IPS-15b (cell line): ENCODE measurements around the gene TMED6.

Experiments used
- H3K27me3 ChIP-seq: one replicate; pipeline ENCODE4 v1.6.1; 2013; ENCODE audit warnings: low read length; ENCODE audit not compliant: control insufficient read depth, insufficient read depth
- H3K36me3 ChIP-seq: one replicate; pipeline ENCODE4 v1.6.1; 2013; ENCODE audit warnings: low read length; ENCODE audit not compliant: control insufficient read depth, insufficient read depth
- H3K4me1 ChIP-seq: one replicate; pipeline ENCODE4 v1.6.1; 2013; ENCODE audit warnings: mild to moderate bottlenecking, low read length; ENCODE audit not compliant: control insufficient read depth, insufficient read depth
- H3K4me3 ChIP-seq: one replicate; pipeline ENCODE4 v1.5.1; 2013; ENCODE audit warnings: low read depth, low read length
- H3K9ac ChIP-seq: one replicate; pipeline ENCODE4 v1.6.1; 2013; ENCODE audit warnings: low read depth, mild to moderate bottlenecking, low read length
- H3K9me3 ChIP-seq: one replicate; pipeline ENCODE4 v1.6.1; 2013; ENCODE audit warnings: mild to moderate bottlenecking, low read length; ENCODE audit not compliant: control insufficient read depth, insufficient read depth

TMED6 gene

GRCh38 chr16:69329369-69330285 is 22.0 kb downstream of the TMED6 start:
- Histone ChIP-seq H3K36me3 (peaks cover 45% of the 10 kb centered on the region), H3K27me3 (no peaks in the 10 kb centered on the region), H3K9ac (peak overlapping the region; percentile 51), H3K9me3 (no peaks in the 10 kb centered on the region), H3K4me1 (peaks cover 11% of the 10 kb centered on the region), H3K4me3 (peak overlapping the region; percentile 82)

GRCh38 chr16:69328854-69329316 is 22.7 kb downstream of the TMED6 start:
- Histone ChIP-seq H3K4me3 (peak overlapping the region; percentile 82), H3K9ac (peak overlapping the region; percentile 51), H3K9me3 (no peaks in the 10 kb centered on the region), H3K4me1 (peaks cover 11% of the 10 kb centered on the region), H3K27me3 (no peaks in the 10 kb centered on the region), H3K36me3 (peaks cover 45% of the 10 kb centered on the region)

- Histone ChIP-seq H3K9ac (no peak overlapping the region), H3K4me1 (peaks cover 11% of the 10 kb centered on the region), H3K36me3 (peaks cover 48% of the 10 kb centered on the region), H3K27me3 (no peaks in the 10 kb centered on the region), H3K4me3 (peak overlapping the region; percentile 13), H3K9me3 (no peaks in the 10 kb centered on the region)
Measured at GRCh38 chr16:69327585-69328310, 23.8 kb downstream of the TMED6 start.

DNA sequence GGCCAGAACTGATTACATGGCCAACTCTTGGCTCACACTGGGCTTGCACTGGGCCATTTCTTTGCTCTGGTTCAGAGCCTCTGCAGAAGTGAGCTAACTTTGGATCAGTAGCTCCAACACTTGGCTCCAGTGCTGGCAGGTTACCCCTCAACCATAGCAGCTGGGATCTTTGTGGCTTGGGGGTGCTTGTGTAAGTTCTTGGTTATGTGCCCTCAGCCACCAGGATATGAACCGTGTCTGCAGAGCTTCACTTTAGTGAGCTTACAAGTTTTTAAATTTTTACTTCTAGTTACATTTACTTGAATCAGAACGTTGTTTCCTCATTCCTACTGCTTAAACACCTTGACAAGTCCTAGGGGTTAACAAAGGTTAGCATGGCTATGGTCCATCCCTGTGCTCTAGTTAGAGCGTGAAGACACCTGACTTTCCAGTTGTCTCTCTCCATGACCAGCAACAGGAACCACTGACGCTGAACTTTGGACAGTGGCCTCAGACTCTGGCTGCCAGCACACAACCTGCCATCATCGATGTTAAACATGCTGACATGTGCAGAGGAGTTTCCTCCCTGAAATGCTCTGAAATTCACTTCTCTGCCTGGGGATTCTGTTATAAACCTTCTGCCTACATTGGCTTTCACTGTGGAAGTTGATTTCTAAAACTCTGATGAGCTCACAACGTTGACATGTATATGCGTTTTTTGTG is 25.3 kb downstream of the TMED6 start:
- Histone ChIP-seq H3K9ac (no peak overlapping the region), H3K27me3 (no peaks in the 10 kb centered on the region), H3K36me3 (peaks cover 53% of the 10 kb centered on the region), H3K4me3 (no peak overlapping the region), H3K4me1 (peaks cover 11% of the 10 kb centered on the region), H3K9me3 (no peaks in the 10 kb centered on the region)

- Histone ChIP-seq H3K27me3 (no peaks in the 10 kb centered on the region), H3K36me3 (peaks cover 59% of the 10 kb centered on the region), H3K4me3 (no peak overlapping the region), H3K4me1 (peaks cover 11% of the 10 kb centered on the region), H3K9me3 (no peaks in the 10 kb centered on the region), H3K9ac (no peak overlapping the region)
Measured at GRCh38 chr16:69325784-69326171, 25.8 kb downstream of the TMED6 start.

GRCh38 chr16:69324585-69325253 is 26.9 kb downstream of the TMED6 start:
- no peak overlapping the region for H3K4me3 ChIP-seq
- H3K27me3 ChIP-seq = no peaks in the 10 kb centered on the region
- peaks cover 11% of the 10 kb centered on the region for H3K4me1 ChIP-seq
- no peak overlapping the region for H3K9ac ChIP-seq
- no peaks in the 10 kb centered on the region for H3K9me3 ChIP-seq
- H3K36me3 ChIP-seq = peaks cover 69% of the 10 kb centered on the region

GRCh38 chr16:69324013-69324531 is 27.5 kb downstream of the TMED6 start:
- Histone ChIP-seq H3K4me3 (no peak overlapping the region), H3K4me1 (peaks cover 8% of the 10 kb centered on the region), H3K9me3 (no peaks in the 10 kb centered on the region), H3K27me3 (no peaks in the 10 kb centered on the region), H3K9ac (no peak overlapping the region), H3K36me3 (peaks cover 74% of the 10 kb centered on the region)

DNA sequence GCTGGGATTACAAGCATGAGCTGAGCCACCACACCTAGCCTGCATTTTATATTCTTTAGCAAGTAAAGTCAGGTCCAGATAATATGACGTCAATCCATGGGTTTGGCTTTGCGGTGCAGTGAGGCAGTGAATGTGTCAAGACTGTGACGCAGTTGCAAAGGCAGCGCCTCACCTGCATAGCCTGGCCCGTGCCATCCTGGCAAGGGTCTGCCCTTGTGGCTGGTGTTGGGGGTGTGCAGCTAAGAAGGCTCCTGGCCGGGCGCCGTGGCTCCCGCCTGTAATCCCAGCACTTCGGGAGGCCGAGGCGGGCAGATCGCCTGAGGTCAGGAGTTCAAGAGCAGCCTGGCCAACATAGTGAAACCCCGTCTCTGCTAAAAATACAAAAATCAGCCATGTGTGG is 28.2 kb downstream of the TMED6 start:
- Histone ChIP-seq H3K4me3 (no peak overlapping the region), H3K9me3 (no peaks in the 10 kb centered on the region), H3K9ac (no peak overlapping the region), H3K4me1 (peaks cover 3% of the 10 kb centered on the region), H3K27me3 (no peaks in the 10 kb centered on the region), H3K36me3 (peaks cover 76% of the 10 kb centered on the region)

DNA sequence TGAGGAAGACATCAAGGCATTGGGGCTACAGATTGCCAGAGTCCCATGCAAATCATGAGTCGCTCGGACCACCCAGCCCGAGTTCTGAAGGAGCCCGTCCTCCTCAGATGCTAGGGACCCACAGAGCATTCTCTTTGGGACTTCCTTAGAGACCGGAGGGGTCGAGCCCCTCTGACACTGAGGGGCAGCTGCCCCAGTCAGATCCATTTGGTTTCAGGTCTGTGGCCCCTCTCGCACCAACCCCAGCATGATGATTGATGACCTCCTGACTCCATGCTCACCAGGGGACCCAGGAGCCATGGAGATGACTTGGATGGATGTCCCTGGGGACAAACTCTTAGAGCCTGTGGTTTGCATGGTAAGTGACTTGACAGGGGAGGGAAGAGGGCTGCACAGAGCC is 29.2 kb downstream of the TMED6 start:
- Histone ChIP-seq H3K36me3 (peaks cover 72% of the 10 kb centered on the region), H3K27me3 (no peaks in the 10 kb centered on the region), H3K4me3 (no peak overlapping the region), H3K9ac (no peak overlapping the region), H3K4me1 (no peaks in the 10 kb centered on the region), H3K9me3 (no peaks in the 10 kb centered on the region)

- no peaks in the 10 kb centered on the region for H3K27me3 ChIP-seq
- H3K4me3 ChIP-seq = no peak overlapping the region
- no peaks in the 10 kb centered on the region for H3K4me1 ChIP-seq
- H3K9me3 ChIP-seq = no peaks in the 10 kb centered on the region
- H3K9ac ChIP-seq = no peak overlapping the region
- H3K36me3 ChIP-seq = peaks cover 74% of the 10 kb centered on the region
Measured at GRCh38 chr16:69321080-69321479, 30.5 kb downstream of the TMED6 start.

DNA sequence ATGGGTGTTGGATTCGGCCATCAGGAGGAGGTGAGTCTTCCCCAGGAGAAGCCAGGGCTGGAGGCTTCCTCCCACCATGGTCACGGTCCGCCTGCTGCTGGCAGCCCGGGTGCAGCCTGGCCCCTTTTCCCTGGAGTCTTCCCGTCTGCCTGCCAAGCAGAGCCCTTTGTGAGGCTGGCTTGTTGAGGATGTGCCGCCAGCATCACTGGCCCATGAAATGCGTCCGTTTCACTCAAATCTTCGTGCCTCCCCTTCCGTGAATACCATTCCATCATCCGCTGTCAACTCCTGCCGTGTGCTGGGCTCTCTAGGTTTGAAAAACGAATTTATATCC is 30.9 kb downstream of the TMED6 start:
- Histone ChIP-seq H3K36me3 (peaks cover 76% of the 10 kb centered on the region), H3K4me1 (no peaks in the 10 kb centered on the region), H3K4me3 (no peak overlapping the region), H3K9me3 (no peaks in the 10 kb centered on the region), H3K9ac (no peak overlapping the region), H3K27me3 (no peaks in the 10 kb centered on the region)
